Hepatic stellate cell (primary cell): ENCODE data around the gene FBRSL1.
A peak's percentile ranks its signal among the peaks of the same experiment; 100 is the strongest.

Experiments
- DNase-seq: peaks from one replicate; pipeline ENCODE4 v3.0.0; 2011; ENCODE audit warnings: low spot score

Gene FBRSL1

GRCh38 chr12:132511516-132512196, 21.7 kb downstream of the FBRSL1 start:
- DNase-seq, result no peak

DNA sequence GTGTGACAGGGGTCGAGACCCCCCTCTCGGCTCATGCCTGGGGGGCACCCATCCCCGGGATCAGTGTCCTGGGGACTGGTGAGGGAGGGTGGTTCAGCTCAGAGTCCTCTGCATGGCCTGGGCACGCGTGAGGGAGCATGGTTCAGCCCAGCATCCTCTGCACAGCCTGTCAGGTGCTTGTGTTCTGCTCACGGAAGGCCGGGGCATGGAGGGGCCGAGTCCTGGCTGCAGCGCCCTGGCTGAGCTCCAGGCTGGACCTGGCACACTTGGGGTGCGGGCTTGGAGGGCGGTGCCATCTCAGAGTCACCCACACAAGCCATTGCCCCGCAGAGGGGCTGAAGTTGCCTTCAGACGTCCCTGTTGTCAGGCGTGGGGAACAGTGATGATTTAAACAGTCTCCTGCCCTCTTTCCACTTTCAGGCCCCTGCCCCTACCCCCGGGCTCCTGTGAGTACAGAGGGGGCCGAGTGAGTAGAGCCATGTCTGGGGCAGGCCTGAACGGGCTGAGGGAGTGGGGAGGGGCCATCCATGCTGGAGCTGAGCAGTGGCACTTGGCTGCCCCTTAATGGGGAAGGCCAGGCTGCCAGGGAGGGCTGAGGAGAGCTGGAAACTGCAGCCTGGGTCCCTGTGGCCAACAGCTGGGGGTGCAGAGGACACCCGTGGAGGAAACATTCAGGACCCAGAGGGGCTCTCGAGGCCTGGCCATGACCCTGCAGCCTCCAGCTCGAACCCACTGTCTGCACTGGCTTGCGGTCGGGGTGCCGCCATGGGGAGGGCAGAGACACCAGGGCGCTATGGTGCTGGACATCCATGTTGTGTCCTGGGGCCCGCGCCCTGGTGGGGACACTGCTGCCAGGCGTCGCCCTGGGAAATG, 22.5 kb downstream of the FBRSL1 start:
- DNase-seq, result no peak

DNA sequence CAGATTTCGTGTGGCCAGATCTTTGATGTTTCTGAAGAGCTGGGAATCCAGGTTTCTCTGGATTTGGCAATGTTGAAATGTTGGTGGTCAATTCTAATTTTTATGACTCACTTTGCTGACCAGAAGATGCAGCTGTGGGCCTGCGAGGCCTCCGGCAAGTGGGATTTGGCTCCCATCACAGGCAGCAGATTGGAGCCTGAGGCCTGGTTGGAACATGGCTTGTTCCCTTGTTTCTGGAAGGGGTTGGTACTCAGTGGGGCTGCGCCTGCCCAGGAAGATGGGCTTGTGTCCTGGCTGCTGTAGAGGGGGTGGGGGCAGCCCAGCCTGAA, 23.1 kb downstream of the FBRSL1 start:
- no peak for DNase-seq

GRCh38 chr12:132513458-132514135, 23.6 kb downstream of the FBRSL1 start:
- DNase-seq, result no peak

GRCh38 chr12:132514216-132514820, 24.4 kb downstream of the FBRSL1 start:
- DNase-seq, result no peak

- DNase-seq, result no peak
These were observed 24.9 kb downstream of the FBRSL1 start for GRCh38 chr12:132514838-132515237.

DNA sequence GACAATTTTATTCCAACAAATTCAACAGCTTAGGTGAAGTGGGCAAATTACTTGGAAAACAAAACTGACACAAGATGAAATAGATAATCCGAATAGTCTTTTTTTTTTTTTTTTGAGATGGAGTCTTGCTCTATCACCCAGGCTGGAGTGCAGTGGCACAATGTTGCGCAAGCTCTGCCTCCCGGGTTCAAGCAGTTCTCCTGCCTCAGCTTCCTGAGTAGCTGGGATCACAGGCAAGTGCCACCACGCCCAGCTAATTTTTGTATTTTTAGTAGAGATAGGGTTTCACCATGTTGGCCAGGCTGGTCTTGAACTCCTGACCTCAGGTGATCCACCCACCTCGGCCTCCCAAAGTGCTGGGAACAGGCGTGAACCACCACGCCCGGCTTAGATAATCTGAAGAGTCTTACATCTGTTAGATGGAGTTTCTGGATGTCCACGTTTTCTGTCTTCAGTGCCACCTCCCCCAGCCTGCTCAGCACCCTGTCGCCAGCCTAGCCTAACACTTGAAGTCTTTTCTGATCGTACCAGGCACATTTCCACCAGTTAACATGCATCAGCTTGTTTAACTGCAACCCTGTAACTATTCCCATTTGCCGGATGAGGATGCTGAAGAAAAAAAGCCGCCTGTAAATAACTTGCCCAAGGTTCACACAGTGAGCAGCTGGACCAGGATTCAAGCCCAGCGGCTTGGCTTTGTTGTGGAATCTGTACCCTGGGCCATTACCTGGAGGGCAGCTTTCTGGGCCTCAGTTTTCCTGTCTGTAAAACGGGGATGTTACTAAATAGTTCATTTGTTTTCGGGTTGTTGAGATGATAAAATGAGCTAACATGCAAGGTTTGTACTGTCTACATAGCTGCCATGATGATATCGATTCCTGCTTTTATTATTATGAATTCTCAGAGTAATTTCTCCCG, 26.4 kb downstream of the FBRSL1 start:
- no peak for DNase-seq

DNA sequence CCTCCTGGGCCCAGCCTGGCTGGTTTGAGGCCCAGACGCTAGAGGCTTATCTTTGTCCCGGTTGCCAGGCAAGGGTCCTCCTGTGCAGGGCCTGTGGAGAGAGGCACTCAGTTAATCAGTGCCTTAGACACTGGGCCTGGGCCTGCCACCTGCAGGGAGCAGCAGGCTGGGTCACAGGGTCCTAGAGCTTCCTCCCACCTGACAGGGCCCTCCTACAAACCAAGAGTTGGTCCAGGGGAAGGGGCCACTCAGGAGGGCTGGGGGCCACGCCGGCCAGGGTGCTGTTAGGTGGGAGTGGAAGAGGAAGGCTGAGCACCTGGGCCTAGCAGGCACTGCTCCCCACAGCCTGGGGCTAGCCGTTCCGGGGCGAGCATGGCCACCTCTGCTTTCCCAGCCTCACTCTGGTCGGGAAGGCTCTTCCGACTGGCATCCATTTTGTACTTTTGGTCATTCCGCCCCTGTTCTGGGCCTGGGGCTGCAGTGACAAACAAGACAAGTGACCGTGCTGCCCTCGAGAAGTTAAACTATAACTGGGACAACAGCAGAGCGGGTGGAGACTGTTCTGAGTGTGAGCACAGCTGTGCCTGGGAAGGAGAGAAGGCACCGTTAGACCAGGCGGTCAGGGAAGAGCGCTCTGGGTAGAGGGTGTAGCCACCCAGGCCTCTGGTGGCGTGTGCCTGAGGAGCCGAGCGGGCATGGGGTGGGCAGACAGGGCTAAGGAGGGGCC, 27.2 kb downstream of the FBRSL1 start:
- no peak for DNase-seq

- DNase-seq, result no peak
These were observed 27.8 kb downstream of the FBRSL1 start for GRCh38 chr12:132517740-132518100.

DNA sequence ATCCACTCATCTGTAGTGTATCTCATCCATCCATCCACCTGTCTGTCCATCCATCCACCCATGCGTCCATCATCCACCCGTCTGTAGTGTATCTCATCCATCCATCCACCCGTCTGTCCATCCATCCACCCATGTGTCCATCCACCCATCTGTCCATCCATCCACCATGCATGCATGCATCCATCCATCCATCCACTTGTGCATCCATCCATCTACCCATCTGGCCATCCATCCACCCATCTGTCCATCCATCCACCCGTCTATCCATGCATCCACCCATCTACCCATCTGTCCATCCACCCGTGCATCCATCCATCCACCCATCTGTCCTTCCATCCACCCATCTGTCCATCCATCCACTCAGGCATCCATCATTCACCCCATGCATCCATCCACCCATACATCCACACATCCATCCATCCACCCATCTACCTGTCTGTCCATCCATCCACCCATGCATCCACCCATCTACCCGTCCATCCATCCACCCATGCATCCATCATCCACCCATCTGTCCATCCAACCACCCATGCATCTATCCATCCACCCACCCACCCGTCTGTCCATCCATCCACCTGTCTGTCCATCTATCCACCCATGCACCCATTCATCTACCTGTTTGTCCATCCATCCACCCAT, 28.5 kb downstream of the FBRSL1 start:
- DNase-seq, result no peak

- DNase-seq, result no peak
These were observed 30.7 kb downstream of the FBRSL1 start for GRCh38 chr12:132520421-132521199.

- no peak for DNase-seq
These were observed 31.2 kb downstream of the FBRSL1 start for GRCh38 chr12:132521200-132521580.

GRCh38 chr12:132521712-132522292, 31.9 kb downstream of the FBRSL1 start:
- no peak for DNase-seq

GRCh38 chr12:132522592-132523380, 32.8 kb downstream of the FBRSL1 start:
- no peak for DNase-seq

DNA sequence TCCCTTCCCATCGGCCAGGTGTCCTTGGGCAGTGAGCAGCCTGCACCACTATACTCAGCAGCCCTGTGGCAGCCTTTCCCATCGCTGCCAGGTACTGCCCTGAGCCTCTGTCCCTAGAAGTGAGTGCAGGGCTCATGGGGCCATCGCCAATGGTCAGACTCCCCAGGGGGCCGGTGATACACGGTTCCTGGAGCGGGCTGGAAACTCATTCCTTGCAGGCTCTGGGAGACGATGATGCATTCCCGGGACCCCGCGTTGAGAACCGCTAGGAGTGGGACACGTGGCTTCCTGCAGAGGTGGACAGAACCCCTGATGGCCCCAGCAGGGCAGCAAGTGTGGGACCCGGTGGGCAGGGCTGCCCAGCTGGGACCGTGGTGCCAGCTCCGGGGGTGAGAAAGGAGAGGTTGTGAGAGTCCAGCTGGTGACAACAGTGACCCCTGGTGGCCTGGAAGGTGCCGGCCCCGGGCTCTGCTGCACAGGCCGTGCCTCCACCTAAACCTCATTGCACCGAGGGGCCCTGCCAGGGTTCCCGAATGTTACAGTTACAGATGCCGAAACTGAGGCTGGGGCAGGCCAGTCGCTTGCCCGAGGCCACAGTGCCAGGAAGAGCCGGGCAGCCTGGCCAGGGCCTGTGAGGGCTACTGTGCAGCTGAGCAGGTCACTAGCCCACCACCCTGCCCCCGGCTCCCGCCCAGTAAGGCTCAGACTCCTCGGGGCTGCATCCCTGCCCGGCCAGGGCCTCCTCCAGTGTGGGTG, 33.8 kb downstream of the FBRSL1 start:
- DNase-seq, result peak; percentile 90

DNA sequence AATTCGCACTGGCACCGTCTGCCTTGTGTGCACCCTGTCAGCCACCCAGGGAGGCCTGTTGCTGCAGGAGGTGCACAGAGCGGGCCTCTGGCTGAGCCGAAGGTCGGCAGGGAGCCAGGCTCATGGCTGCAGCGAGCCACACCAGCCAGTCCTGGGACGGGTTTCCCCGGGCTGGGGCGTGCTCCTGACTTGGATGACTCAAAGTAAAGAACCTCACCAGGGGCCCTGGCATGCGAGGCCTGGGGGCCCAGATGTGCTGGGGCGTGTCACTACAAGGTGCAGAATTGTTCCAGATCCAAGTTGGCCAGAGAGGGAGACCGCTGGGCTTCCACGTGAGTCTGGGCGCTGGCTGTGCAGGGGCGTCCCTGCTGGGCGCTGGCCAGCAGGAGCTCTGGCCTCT, 34.5 kb downstream of the FBRSL1 start:
- DNase-seq, result no peak

- DNase-seq, result no peak
These were observed 35.3 kb downstream of the FBRSL1 start for GRCh38 chr12:132525011-132525832.
